GM10266 (cell line): ENCODE data around the gene IFI16.
"Not testable (repeated sequence)": the region's sequence is repeated elsewhere in the genome, so short reads cannot be mapped to it uniquely, and the experiment has no call there.

Experiments used
- DNase-seq: peaks from one replicate; pipeline ENCODE4 v3.0.0; 2012; ENCODE audit errors: extremely low spot score
- TF ChIP-seq, protein P1 (sequence below): IDR thresholded peaks from 2 replicates; pipeline ENCODE4 v1.5.1; 2012; ENCODE audit warnings: mild to moderate bottlenecking, low read depth; ENCODE audit not compliant: control insufficient read depth, insufficient read depth; ENCODE audit errors: missing control alignments

Gene IFI16

DNA sequence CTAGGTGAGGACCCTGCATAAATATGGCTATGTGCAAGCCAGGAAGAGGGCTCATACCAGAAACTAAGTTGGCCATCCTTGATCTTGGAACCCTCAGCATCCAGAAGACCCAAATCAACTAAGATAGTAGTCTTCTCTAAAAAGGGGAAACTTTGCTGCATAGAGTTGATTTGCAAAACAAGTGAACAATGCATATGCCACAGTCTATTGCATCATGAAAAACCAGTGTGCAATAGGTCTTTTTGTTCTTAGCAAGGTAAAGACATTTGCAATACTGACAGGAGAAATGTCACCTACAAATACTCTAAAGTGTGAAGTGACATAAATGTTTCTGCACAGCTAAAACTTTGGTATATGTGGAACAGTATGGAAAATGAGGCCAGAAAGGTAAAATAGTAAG lies 2.0 kb upstream of the IFI16 start:
- DNase-seq = no peak
- TF ChIP-seq, protein P1, sequence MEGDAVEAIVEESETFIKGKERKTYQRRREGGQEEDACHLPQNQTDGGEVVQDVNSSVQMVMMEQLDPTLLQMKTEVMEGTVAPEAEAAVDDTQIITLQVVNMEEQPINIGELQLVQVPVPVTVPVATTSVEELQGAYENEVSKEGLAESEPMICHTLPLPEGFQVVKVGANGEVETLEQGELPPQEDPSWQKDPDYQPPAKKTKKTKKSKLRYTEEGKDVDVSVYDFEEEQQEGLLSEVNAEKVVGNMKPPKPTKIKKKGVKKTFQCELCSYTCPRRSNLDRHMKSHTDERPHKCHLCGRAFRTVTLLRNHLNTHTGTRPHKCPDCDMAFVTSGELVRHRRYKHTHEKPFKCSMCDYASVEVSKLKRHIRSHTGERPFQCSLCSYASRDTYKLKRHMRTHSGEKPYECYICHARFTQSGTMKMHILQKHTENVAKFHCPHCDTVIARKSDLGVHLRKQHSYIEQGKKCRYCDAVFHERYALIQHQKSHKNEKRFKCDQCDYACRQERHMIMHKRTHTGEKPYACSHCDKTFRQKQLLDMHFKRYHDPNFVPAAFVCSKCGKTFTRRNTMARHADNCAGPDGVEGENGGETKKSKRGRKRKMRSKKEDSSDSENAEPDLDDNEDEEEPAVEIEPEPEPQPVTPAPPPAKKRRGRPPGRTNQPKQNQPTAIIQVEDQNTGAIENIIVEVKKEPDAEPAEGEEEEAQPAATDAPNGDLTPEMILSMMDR = no peak

DNA sequence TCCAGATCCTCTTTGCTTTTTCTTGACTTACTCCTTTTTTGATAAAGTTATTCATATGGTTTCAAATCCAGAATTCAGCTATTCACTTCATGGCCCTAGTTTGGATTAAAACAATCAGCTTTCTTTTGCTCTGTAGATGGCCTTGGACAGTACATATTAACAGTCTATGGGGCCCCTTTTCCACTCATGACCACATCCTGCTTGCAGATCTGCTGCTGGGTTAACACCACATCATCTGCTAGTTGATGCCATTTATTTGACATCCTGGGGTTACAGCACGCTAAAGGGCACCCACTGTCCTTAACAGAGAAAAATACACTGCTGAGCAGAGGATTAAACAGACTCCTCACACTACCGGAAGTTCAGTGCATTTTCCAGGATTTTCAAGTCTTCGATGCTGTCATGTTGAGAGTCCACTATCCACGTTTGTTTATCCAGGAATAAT lies 941 bp upstream of the IFI16 start:
- TF ChIP-seq, protein P1 = no peak
- DNase-seq = peak; percentile 25

DNA sequence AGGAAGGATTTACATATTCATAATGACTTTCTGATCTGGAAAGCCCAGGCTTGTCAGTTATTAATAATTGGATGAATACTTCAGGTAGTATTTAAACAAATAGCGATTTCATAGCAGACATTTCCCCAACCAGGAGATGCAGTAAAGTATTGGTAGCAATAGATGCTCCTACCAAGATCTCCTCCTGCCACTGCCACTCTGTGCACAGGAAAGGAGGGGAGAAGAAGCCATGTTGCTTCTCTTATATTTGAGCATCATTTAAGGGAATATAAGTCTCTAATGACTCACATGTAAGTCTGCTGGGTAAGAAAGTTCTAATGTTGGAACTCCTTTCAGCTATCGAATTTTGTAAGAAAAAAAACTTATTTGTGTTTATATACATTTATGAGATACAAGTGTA lies 420 bp upstream of the IFI16 start:
- TF ChIP-seq, protein P1 = no peak
- DNase-seq = no peak

DNA sequence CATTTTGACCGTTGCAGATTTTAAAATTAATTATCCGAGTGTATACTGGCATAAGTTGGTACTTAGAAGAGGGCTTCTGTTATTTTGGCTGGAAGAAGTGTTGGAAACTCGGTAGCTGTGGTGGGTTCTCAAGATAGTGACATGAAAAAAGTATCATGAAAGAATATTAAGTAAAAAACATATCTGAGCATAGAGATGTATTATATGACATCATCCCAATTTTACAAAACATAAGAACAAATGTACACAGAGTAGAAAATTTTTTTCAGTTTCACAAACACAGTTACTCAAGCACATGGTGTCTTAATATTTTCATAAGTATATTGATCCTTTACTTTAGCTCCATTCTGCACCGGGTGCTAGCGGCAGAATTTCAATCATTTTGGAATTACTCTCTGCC lies 684 bp downstream of the IFI16 start:
- TF ChIP-seq, protein P1 = no peak
- no peak for DNase-seq

DNA sequence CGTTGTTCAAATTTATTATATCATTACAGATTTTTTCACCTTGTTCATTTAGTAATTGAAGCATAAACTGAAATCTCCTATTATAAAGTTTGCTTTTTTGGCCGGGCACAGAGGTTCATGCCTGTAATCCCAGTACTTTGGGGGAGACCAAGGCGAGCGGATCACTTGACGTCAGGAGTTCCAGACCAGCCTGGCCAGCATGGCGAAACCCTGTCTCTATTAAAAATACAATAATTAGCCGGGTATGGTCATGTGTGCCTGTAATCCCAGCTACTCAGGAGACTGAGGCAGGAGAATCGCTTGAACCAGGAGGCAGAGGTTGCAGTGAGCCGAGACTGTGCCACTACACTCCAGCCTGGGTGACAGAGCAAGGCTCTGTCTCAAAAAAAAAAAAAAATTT lies 1.3 kb downstream of the IFI16 start:
- not testable (repeated sequence) for DNase-seq

DNA sequence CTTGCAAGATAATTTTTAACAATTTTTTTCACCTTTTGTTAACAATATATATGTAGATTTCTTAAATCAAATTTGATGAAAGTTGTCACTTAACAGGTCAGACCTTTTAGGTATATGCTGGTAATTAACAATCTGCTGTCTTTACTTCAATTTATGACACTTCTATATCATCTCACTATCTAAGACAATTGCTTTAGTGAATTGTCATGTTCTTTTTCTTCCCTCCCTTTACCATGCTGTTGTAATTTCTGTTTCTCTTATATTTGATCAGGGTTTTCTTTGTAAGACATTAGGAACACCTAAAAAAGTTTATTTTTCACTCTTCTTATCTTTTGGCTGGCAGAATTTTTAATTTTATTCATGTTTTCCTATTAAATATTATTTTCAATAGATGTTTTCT lies 2.0 kb downstream of the IFI16 start:
- TF ChIP-seq, protein P1 = no peak
- no peak for DNase-seq

DNA sequence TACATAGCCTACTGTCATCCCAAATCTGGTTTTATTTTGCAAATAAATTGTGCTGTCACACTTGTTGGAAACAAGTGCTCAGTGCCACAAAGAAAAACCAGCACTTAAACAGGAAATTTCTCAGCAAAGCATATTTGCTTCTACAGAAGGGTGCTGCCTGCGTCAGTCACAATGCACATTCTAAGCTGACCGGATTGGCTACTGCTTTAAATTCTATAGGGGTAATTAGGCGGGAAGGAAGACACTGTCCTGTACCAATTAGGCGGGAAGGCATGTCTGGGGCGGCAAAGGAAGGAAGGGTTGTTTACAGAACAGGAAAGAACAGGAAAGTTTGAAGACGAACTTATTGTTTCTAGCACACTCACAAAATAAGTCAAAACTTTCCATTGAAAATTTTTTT lies 2.8 kb downstream of the IFI16 start:
- DNase-seq = peak; percentile 28
- TF ChIP-seq, protein P1 = no peak

DNA sequence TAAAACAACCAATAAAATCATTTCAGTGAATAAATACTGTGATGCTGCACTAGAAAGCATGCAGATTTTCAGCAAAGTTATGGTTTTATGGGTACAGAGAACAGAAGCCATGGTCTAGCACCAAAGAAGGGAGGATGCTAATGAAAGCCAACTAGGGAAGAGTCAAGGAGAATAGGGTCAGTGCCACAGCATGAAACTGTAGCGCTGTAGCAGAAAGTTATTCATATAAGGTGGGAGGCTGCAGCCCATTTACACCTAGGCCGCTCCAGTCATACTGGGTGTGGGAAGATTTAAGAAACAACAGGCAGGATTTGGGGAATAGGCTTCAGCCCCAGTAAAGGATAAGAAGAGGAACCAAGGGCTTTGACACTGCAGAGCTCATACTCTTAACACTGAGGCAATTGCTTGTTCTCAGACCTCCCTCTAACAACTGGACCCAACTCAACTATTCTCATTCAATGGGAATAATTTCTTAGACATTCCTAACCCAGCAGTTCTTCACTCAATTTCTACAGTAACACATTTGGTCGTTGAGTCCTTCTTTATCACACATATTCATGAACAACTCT lies 4.4 kb downstream of the IFI16 start:
- TF ChIP-seq, protein P1 = no peak
- no peak for DNase-seq
